ENCODE measurements around the gene SMKR1.

SMKR1 gene

DNA sequence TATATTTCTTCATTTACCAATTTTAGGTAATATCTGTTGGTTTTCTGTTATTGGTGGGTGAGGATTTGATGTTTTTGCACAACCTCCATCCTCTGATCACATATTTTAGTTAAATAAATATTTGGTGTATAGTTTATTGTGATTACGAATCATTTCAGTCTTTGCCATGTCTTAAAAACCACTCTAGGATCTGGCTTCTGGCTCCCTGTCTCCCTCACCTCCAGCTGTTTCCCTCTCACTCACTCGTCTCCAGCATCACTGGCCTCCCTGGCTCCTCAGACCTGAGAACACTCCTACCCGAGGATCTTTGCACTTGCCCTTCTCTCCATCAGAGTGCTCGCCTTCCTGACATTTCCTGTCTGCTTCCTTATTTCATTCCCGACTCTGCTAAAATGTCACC lies 58.5 kb downstream of the SMKR1 start:
- H3K4me1 ChIP-seq (ENCODE audit: control insufficient read depth, insufficient read depth, low read length), result peaks cover 4% of the 10 kb centered on the region
- H3K9me3 ChIP-seq (ENCODE audit: control insufficient read depth, low read length), result no peaks in the 10 kb centered on the region
- no peak overlapping the region for H3K9ac ChIP-seq (ENCODE audit: low read length)
- no peak overlapping the region for H3K4me3 ChIP-seq (ENCODE audit: low read length)
- peaks cover 7% of the 10 kb centered on the region for H3K27me3 ChIP-seq (ENCODE audit: control insufficient read depth, insufficient read depth, low read length)
- no peaks in the 10 kb centered on the region for H3K36me3 ChIP-seq (ENCODE audit: control insufficient read depth, insufficient read depth, low read length)

DNA sequence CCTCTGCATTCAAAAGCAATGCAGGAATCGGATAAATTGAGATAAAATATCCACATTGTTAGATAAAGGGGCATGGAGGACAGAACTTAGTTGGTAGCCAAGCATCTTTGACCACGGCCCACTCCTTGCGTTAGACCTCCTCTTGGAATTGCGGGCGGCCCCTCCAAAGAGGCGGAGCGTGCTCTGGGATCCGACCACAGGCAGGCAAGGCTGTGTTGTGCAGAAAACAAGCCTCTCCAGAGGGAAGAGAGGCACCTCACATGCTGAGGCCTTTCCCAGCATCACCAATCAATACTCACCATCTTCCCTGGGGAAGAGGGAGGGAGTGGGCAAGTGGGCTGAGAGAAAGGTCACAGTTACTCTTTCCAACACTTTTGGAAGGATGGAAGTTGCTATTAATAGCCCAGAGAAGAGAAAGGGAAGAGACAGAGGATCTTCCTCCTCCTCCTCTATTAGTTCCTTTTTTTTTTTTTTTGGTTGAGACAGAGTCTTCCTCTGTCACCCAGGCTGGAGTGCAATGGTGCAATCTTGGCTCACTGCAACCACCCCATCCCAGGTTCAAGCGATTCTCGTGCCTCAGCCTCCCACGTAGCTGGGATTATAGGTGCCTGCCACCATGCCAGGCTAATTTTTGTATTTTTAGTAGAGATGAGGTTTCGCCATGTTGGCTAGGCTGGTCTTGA lies 59.5 kb downstream of the SMKR1 start:
- Histone ChIP-seq H3K9ac (ENCODE audit: low read length) (no peak overlapping the region), H3K4me3 (ENCODE audit: low read length) (no peak overlapping the region), H3K4me1 (ENCODE audit: control insufficient read depth, insufficient read depth, low read length) (peaks cover 4% of the 10 kb centered on the region), H3K27me3 (ENCODE audit: control insufficient read depth, insufficient read depth, low read length) (peaks cover 7% of the 10 kb centered on the region), H3K36me3 (ENCODE audit: control insufficient read depth, insufficient read depth, low read length) (no peaks in the 10 kb centered on the region), H3K9me3 (ENCODE audit: control insufficient read depth, low read length) (no peaks in the 10 kb centered on the region)

Measured in mucosa of stomach (tissue), 1 donor.